ENCODE results near the gene SLC35E2B.
"Not testable (repeated sequence)": the region's sequence is repeated elsewhere in the genome, so short reads cannot be mapped to it uniquely, and the experiment has no call there.

The SLC35E2B gene

DNA sequence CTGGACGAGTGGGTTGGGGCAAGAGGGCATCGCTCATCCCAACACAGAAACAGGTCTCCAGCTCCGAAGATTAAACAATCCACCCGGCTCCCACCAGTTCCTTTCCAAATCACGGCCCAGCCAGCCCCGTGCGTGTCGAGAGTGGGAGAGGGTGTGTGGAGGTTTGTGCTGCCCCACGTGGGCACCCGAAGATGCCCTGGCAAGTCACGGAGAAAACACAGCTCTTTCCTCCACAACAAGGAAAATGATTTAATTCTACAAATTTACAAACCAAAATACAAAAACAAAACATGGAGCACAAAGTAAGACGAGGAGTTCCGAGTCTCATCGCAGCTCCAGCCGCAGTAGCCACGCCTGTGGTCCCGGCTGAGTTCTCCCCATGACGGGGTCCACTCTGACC lies 9.9 kb upstream of the SLC35E2B start:
- not testable (repeated sequence) for DNase-seq

DNA sequence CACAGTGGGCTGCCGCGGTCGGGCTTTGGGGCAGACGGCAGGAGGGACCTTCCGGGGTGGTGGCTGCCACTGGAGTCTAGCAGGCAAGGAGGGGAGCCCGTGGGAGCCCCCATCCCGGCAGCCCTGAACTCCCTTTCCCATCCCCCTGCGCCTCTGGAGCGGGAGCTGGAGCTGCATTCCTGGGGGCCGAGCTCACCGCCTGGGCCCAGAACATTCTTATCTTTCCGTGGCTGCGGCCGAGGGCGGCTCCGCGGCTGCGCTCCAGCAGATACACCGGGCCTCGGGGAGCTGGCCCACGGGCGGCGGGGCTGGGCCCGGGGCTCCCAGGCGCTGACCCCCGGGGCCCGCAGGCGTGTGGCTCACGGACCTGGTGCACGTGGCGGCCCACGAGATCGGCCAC lies 8.0 kb upstream of the SLC35E2B start:
- DNase-seq: not testable (repeated sequence)

DNA sequence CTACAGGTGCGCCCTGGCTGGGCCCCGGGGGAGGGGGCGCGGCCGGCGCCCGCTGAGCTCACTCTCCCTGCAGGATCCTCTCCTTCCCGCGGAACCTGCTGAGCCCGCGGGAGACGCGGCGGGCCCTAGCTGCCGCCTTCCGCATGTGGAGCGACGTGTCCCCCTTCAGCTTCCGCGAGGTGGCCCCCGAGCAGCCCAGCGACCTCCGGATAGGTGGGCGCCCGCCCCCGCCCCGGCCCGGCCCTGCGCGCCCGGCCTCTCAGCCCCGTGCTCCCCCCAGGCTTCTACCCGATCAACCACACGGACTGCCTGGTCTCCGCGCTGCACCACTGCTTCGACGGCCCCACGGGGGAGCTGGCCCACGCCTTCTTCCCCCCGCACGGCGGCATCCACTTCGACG lies 7.5 kb upstream of the SLC35E2B start:
- not testable (repeated sequence) for DNase-seq

DNA sequence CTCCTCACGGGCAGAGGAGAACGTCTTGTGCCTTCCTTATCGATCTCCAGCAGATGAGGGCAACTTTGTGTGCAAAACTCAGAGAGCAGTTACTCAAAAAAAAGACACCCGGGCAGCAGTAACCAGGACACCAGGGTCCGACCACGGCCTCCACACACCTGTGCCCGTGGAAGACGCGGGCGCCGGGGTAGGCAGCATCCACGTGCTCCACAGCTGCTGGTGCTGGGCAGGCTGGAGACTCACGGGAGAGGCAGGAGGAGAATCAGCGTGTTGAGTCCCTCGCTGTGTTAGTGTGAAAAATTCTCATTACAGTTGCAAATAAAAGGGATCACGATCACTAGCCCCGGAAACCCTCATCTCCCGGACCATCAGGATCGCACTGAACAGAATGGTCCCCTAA lies 6.5 kb upstream of the SLC35E2B start:
- not testable (repeated sequence) for DNase-seq

DNA sequence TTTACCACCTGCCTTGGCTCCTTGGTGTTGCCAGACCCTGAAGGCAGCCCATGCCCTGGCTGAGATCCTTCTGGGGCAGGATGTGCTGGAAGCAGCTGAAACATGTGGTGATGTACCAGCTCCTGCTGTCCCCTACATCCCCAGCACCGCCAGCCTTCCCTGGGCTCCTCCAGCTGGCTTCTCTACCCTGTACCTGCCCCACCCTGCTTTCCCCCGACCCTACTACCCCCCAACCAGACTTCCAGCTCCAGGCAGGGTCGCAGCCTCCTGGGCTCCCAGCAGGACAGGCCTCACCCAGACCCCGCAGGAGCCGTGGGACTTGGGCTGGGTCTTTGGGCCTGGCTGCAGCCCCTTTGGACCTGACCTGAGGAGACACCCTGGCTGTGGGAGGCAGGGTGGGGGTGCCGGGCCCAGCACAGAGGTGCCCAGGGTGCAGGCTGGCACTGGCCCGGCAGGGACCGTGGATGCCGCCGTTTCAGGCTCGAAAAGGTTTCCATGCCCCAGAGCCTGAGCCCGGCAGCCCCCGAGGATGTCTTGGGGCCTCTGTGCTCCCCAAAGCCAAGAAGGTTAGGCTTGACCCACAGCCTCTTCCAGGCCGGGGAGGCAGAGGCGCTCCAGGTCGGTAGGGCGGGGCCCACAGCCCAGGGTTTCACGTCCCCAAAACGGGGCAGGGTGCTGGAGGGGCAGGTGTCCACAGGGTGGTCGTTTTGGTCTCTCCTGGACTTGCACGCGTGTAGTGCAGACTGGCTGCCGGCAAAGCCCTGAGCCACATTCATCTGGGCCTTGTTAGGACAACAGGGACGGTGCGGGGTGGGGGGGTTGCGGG lies 5.0 kb upstream of the SLC35E2B start:
- not testable (repeated sequence) for DNase-seq

DNA sequence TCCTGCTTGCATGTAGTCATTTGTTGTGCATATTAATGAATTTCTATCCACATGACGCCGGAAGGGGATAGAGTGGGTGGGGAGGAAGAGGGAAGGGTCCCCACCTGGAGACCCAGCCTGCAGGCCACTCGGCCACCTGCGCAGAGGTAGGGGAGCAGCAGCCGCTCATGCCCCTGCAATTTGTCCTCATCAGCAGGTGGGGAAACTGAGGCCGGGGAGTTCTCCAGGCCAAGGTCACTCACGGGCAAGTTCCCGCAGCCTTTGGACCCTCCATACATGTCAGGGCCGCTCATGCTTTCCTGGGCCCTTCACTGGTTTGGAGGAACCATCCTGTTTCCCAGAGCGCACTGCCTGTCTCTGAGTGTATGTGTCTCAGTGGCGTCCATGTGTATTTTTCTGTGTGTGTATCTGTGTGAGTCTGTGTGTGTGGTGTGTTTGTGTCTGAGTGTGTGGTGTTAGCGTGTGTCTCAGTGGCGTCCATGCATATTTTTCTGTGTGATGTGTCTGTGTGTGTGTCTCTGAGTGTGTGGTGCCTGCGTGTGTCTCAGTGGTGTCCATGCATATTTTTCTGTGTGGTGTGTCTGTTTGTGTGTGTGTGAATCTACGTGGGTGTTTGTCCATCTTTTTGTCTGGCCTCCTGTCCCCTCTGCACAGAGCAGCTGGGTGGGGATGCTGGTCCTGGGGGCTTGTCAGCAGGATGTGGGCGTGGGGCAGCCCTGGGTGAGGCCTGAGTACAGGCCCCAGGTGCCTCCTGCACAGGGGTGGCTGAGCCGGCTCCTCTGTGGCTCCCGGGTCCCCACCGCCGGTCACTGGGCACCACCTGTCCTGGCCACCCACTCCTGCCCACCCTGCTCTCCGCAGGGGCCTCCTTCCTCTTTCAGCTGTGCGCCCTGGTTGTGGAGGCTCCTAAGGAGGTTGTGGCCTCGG lies 4.1 kb upstream of the SLC35E2B start:
- DNase-seq: not testable (repeated sequence)

DNA sequence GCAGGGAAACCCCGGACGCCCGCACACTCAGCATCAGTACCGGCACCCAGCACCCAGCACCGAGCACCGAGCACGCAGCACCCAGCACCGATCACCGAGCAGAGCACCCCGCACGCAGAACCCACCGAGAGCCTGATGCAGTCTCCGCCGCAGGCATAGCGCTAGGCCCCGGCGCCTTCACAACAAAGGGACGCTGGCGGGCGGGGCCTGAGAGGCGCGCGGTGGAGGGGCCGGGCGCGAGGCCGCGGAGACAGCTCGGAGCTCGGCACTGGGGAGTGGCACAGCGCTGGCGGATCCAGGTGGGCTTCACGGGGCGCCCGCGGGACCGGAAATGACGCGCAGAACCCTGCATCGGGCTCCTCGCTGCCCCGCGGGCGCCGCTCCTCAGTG lies 276 bp downstream of the SLC35E2B start:
- DNase-seq: peak; percentile 79

DNA sequence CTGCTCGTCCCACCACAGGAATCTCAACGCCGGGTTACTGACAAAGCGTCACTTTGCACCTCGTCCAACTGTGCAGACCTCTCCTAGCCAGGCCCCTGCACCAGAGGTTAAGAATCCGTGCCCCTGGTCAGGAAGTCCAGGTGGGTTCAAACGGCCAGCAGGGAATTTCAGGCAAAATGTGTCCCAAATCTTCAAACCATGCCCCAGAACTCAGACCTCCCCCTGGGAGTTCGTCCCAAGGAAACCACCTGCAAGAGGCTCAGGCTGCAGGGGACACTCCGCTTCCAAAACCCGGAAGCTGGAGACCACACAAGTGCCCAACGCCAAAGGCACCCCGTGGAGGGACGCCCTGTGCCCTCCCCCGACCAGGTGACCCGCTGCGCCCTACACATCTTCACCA lies 1.2 kb downstream of the SLC35E2B start:
- DNase-seq: not testable (repeated sequence)

DNA sequence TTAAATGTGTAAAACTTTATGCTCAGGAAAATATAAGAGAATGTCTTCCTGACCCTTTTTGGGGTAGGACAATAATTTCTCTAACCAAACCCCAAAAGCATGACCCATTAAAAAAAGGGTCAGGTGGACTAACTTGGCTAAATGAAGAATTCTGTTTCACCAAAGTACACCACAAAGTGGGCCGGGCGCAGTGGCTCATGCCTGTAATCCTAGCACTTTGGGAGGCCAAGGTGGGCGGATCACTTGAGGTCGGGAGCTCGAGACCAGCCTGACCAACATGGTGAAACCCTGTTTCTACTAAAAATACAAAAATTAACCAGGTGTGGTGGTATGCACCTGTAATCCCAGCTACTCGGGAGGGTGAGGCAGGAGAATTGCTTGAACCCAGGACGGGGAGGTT lies 3.1 kb downstream of the SLC35E2B start:
- not testable (repeated sequence) for DNase-seq

DNA sequence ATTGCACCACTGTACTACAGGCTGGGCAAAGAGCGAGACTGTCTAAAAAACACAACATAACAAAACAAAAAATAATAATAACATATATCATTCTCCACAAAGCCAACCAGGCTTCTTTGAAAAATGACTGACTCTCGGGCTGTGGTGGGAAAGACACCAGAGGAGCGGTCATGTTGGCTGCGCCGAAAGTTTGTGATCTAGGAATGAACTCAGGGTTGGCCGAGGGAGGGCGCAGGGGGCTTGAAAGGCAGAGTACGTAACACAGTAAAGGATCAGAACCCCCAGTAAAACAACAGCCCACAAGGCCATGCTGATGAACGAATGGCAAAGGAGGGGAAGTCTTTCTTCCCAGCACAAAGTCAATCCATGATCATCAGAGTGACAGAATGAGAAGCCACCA lies 4.7 kb downstream of the SLC35E2B start:
- no peak for DNase-seq

DNA sequence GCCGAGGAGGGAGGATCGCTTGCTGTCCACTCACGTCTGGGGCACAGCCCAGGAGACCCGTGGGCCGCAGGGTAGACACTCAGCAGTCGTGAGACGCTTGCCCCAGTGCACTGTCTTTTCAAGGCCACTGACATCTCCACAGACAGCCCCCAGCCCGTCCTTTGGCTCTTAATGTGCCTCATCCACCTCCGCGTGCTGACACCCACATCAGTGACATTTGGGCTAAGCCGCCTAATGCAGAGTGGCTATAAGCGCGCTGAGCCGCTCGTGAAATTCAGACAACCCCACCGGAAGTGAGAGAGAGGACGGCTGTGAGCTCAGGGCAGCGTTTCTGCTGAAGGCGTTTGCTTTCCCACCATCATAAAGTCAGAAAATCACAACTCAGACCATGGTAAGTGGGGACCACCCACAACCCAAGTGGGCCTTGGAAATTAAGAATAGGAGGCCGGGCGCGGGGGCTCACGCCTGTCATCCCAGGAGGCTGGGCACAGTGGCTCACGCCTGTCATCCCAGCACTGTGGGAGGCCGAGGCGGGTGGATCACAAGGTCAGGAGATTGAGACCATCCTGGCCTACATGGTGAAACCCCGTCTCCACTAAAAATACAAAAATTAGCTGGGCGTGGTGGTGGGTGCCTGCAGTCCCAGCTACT lies 8.4 kb downstream of the SLC35E2B start:
- no peak for DNase-seq

DNA sequence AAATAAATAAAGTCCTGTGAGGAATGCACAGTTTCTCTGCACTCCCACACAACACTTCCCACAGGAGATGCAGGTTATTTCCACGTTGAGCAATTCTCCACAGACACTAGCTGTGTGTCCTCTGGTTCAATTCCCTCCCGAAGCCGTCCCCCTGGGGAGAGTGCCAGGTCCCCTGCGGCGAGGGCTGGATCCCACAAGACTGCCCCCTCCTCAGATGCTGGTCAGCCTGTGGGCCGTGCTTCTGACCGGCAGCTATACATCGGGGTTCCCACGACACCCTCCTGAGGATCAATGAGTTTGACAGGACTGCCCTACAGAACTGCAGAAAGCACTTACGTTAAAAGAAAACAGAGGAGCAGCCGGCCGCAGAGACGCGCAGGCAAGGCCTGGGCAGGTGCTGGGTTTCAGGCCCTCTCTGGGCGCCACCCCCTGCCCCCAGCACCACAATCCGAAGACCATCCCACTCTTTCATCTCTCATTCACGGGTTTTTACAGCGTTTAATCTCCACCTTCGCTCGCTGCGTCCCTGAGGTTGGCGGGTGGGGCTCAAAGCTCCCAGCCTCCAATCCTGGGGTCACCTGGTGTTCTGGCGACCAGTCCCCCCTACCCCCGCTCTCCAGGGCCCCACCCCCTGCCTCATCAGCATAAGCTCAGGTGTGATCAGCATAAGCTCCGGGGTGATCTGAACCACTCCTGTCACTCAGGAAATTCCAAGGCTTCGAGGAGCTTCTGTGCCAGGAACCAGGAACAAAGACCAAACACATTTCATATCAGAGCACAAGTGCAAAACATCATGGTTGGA lies 9.3 kb downstream of the SLC35E2B start:
- DNase-seq: no peak

DNA sequence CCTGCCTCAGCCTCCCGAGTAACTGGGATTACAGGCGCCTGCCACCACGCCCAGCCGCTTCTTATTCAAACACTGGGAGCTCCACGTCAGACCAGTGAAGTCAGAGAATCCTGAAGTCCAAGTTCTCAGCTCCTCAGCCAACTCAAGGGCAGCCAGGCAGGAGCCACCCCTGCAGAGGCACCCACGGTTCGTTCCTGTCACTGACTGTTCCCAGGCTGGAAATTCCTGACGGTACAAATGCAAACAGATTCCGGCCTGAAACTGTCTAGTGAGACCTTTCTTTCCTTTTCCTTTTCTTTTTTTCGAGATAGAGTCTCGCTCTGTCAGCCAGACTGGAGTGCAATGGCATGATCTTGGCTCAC lies 11.7 kb downstream of the SLC35E2B start:
- DNase-seq: no peak

DNA sequence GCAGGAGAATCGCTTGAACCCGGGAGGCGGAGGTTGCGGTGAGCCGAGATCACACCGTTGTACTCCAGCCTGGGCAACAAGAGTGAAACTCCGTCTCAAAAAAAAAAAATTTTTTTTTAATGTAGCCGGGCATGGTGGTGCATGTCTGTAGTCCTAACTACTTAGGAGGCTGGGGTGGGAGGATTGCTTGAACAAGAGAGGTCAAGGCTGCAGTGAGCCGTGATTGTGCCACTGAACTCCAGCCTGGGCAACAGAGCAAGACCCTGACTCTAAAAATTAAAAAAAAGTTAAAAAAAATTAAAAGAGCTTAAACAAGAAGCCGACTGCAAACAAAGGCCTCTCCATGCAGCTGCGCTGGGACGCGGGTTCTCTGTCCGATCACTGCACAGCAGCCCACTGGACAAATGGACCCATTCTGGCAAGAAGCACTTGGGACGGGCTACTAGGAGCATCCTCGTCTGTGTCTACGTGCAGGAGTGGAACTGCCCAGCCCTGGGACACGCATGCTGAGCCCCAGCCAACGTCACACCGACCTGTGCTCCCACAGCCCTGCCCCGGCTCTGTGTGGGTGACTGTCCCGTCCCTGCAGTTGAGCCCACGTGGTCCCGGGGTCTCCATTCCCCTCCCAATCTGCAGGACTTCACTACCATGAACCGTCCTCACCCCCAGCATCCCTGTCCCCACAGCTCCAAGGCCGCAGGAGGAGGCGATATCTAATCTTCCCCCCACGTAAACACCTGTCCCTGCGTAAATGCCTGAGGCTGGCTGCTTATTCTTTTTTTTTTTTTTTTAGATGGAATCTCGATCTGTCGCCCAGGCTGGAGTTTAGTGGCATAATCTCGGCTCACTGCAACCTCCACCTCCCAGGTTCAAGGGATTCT lies 12.3 kb downstream of the SLC35E2B start:
- DNase-seq: no peak

DNA sequence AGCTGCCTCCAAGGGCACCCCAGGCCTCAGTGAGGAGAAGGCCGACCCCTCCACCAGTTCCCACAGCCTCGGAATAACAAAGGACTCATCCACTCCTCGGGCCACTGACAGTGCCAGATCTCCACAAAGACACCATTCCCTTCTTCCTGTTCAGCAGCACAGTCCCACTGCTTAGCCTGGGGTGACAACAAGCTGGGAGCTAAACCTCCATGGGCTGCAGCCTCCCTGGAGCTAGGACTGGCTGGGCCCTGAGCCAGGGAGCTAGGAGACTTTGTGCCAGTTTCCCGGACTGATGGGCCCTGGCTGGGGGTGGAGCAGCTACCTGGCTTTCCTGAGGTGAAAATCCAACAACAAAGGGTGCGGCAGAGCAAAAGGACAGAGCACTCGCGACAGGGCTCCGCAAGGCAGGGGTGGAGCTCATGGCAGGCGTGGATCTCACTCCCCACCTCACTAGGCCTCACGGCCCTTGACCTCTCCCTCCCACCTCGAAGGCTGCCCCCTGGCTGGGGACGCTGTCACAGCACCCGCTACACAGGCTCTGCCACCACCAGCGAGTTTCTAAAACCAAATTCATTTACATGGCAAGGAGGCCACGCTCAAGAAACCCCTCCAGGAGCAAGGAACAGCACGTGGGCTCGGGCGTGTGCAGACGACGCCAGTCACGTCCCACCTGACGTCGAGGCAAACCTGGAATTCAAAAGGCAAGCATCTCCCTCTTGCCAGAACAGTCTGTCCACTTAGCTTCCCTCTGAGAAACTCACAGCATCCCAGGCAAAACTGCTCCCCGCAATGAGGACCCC lies 13.8 kb downstream of the SLC35E2B start:
- peak; percentile 25 for DNase-seq

DNA sequence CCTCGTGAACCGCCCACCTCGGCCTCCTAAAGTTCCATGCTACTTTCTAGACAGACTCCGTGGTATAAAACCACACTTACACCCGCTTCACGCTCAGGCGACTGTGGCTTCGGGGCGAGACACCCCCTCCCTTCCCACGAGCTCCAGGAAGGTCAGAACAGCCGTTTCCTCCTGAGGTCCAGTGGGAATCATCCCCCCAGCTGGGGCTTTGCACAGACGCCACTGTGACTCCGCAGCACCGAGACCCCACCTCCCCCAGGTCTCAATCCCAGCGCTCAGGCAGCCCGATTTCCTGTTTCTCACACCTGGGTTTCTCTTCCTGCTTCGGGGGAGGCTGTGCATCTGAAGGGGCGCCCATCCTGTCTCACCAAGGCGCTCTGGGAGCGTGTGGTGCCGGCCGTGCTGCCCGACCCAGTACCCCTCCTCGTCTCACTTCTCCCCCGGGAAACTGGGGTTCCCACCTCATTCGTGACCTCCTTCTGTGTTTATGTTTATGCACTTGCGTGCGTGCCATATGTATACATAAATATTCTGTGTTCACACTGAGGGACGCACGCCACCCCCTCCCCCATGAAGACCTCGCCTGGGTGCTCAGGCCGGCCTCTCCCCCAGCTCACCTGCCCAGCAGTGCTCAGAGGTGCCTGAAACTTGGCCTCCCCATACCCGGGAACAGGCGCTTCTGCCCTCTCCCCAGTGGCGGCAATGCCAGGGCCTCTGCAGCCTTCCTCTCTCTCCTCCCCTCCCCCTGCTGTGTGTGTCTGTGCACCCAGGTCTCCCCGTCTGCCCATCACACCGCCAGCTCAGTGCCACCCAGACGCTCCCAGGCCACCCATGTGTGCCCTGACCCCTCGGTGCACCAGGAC lies 14.6 kb downstream of the SLC35E2B start:
- DNase-seq: no peak

DNA sequence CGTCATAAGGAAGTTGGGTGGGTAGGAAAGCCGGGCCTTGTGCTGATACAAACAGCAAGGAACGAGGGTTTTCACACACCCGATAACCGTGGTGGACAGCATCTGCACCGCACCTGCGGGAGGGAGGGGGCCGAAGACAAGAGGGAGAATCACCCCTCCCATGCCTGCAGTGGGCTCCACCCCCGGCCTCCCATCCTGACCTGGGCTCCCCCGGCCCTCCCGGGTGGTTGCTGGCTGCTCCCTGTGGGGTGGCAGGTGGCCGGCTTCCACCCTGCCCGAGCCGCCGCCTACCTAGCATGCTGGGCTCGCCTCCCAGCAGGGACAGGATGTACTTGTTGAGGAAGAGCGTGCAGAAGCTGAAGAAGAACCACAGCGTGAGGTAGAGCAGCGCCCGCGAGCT lies 16.5 kb downstream of the SLC35E2B start:
- DNase-seq: not testable (repeated sequence)

DNA sequence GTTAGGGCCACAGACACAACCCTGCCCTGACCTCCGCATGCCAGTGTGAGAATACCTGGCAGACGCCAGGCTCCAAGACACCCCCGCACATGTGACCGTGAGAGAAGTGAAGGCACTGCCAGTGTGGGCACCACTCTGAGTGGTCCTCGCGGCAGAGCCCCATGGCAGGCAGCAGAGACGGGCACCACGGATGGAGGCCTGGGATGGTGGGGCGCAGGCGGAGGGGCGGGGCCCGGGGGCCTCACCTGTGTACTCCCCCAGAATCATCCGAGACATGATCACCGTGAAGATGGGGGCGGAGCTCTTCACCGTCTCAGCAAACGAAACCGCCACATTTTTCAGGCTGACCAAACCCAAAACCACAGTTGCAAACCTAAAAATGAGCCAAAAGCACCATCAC lies 17.4 kb downstream of the SLC35E2B start:
- DNase-seq: not testable (repeated sequence)

DNA sequence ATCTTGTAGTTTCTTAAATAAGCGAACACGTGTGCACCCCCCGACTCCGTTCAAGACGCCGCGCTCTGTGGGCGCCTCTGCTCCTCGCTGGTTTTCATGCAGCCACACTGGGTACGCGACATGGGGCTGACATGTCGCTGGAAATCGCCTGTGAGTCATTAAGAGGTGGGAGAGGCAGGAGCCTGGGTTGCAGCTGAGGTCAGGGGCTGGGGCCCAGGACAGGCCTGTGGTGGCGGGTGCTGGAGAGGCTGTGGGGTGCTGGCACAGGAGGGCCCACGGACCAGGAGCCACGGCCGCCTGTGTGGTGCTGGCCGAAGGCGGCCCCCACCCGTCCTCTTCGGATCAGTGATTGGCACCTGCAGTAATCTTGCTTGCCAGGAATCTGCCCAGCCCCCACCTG lies 17.8 kb downstream of the SLC35E2B start:
- not testable (repeated sequence) for DNase-seq
